Stomach (tissue), 4 donors: ENCODE results near the gene VMP1.
"Not testable (repeated sequence)": the region's sequence is repeated elsewhere in the genome, so short reads cannot be mapped to it uniquely, and the experiment has no call there.

Source experiments
- EP300 ChIP-seq: sonication (generic); formaldehyde crosslinking; IDR thresholded peaks from one replicate; pipeline ENCODE4 v1.6.1; 2017; ENCODE audit warnings: antibody characterized with exemption
- POLR2AphosphoS5 ChIP-seq, 3 donors: sonication (generic); formaldehyde crosslinking; IDR thresholded peaks; one replicate each; pipeline ENCODE4 v1.6.1; 2016; ENCODE audit warnings: antibody characterized with exemption in 3 of 3
- TF ChIP-seq, protein P1 (sequence below), 7 experiments: fragments of 450-650 bp in 4 of 7; fragments of 200-600 bp in 3 of 7; sonication (generic) in 3 of 7; IDR thresholded peaks; one replicate each; pipeline ENCODE4 v1.5.1; 2016 to 2019; ENCODE audit warnings: antibody characterized with exemption in 7 of 7, control low read depth in 2 of 7, mild to moderate bottlenecking in 1 of 7

DNA sequence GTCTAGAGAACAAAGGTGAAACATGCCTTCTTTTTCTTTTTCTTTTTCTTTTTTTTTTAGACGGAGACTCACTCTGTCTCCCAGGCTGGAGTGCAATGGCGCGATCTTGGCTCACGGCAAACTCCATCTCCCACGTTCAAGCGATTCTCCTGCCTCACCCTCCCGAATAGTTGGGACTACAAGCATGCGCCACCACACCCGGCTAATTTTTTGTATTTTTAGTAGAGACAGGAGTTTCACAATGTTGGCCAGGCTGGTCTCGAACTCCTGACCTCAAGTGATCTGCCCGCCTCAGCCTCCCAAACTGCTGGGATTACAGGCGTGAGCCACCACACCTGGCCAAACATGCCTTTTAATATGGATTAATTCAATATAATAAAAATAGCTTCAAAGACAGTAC, 47.6 kb downstream of the VMP1 start:
- TF ChIP-seq, protein P1, sequence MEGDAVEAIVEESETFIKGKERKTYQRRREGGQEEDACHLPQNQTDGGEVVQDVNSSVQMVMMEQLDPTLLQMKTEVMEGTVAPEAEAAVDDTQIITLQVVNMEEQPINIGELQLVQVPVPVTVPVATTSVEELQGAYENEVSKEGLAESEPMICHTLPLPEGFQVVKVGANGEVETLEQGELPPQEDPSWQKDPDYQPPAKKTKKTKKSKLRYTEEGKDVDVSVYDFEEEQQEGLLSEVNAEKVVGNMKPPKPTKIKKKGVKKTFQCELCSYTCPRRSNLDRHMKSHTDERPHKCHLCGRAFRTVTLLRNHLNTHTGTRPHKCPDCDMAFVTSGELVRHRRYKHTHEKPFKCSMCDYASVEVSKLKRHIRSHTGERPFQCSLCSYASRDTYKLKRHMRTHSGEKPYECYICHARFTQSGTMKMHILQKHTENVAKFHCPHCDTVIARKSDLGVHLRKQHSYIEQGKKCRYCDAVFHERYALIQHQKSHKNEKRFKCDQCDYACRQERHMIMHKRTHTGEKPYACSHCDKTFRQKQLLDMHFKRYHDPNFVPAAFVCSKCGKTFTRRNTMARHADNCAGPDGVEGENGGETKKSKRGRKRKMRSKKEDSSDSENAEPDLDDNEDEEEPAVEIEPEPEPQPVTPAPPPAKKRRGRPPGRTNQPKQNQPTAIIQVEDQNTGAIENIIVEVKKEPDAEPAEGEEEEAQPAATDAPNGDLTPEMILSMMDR (IDR thresholded peaks at IDR 0.05), result not testable (repeated sequence)
- not testable (repeated sequence) for TF ChIP-seq POLR2AphosphoS5 (IDR thresholded peaks at IDR 0.05); EP300
